ENCODE results near the gene CD4. TPM values are rescaled to one million over a fixed set of nuclear protein-coding genes. Genes with fewer than 3 reads are reported as not detected.
A peak's percentile ranks its signal among the peaks of the same experiment; 100 is the strongest.
"Not testable (repeated sequence)": the region's sequence is repeated elsewhere in the genome, so short reads cannot be mapped to it uniquely, and the experiment has no call there.

CD4 gene
- total RNA-seq, 2 experiments from 2014 or later: 155 to 161 TPM

DNA sequence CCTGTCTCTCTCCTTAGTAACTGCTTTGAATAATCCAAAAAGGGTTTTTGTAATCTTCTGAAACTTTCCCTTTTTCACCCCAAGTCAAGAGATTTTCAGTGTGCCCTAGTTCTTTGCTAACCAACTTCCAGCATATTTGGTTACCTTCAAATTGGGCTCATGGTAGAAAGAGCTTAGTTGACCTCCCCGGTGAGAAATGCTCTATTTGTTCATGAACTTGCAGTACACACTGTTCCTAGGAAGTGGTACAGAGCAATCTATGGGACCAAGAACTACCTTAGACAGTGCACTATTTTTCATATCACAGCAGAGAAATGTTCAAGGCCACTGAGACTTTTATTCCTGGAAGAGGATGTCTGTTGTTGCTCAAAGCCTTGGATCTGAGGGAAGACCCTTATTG, 64.3 kb downstream of the CD4 start:
- CTCF ChIA-PET: interaction anchor here (0.7 to 4.0 kb wide), 10 partner anchors 9 to 119 kb away, joined by 3 to 24 read pairs (median 6); partner anchors contain the start of genes PTMS, SPSB2 and TPI1
- no peaks in the 10 kb centered on the region for H3K9me3 Mint-ChIP-seq
- no peak for DNase-seq
- peak overlapping the region; percentile 93 for H3K27ac Mint-ChIP-seq
- peaks cover 29% of the 10 kb centered on the region for H3K36me3 Mint-ChIP-seq (ENCODE audit: low read depth)
- intact Hi-C loops (cut with micrococcal nuclease): loop anchor here (5.0 kb wide), 3 partner anchors 254 to 516 kb away; partner anchors contain the start of genes C1RL and VAMP1
- peaks cover 35% of the 10 kb centered on the region for H3K4me1 Mint-ChIP-seq (ENCODE audit: low read depth)
- H3K4me3 Mint-ChIP-seq: peak overlapping the region; percentile 86
- H3K27me3 Mint-ChIP-seq (ENCODE audit: low read depth): no peaks in the 10 kb centered on the region

DNA sequence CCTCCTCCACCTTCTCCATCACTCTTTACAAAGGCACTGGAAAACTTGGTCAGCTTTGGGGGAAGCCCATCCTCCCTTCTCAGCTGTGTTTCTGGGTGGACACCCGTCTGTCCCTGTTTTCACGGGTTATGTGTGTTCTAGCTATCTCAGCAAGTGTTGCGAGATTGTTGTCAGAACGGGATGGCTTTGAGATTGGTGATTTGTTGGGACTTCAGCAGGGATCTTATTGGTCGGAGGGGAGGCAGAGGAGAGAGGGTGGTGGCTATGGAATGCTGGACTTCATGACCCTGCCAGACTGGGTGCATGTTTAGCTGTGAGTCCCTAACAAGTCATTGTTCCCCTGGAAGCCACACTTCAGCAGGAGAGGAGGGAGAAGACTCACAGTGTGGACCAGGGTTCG, 64.7 kb downstream of the CD4 start:
- peak overlapping the region; percentile 93 for H3K27ac Mint-ChIP-seq
- intact Hi-C loops (cut with micrococcal nuclease): loop anchor here (5.0 kb wide), 3 partner anchors 253 to 517 kb away; partner anchors contain the start of genes C1RL and VAMP1
- H3K4me3 Mint-ChIP-seq: peak overlapping the region; percentile 86
- peaks cover 28% of the 10 kb centered on the region for H3K36me3 Mint-ChIP-seq (ENCODE audit: low read depth)
- H3K9me3 Mint-ChIP-seq: no peaks in the 10 kb centered on the region
- peaks cover 34% of the 10 kb centered on the region for H3K4me1 Mint-ChIP-seq (ENCODE audit: low read depth)
- H3K27me3 Mint-ChIP-seq (ENCODE audit: low read depth): no peaks in the 10 kb centered on the region
- CTCF ChIA-PET: interaction anchor here (0.7 to 4.0 kb wide), 7 partner anchors 9 to 84 kb away, joined by 3 to 24 read pairs (median 6); partner anchors contain the start of gene SPSB2
- DNase-seq: no peak

- Mint-ChIP-seq H3K9me3 (no peaks in the 10 kb centered on the region), H3K27me3 (ENCODE audit: low read depth) (no peaks in the 10 kb centered on the region), H3K36me3 (ENCODE audit: low read depth) (peaks cover 23% of the 10 kb centered on the region), H3K4me1 (ENCODE audit: low read depth) (peaks cover 23% of the 10 kb centered on the region), H3K4me3 (no peak overlapping the region), H3K27ac (no peak overlapping the region)
- CTCF ChIA-PET: interaction anchor here (3.1 kb wide), 1 partner anchor 17 kb away, joined by 24 read pairs; the partner anchor contains the start of gene SPSB2
- intact Hi-C loops (cut with micrococcal nuclease): no loop called here
- DNase-seq: no peak
These were observed 66.0 kb downstream of the CD4 start for GRCh38 chr12:6855322-6855721.

- Mint-ChIP-seq H3K4me1 (ENCODE audit: low read depth) (peaks cover 9% of the 10 kb centered on the region), H3K36me3 (ENCODE audit: low read depth) (peaks cover 38% of the 10 kb centered on the region), H3K27me3 (ENCODE audit: low read depth) (no peaks in the 10 kb centered on the region), H3K4me3 (no peak overlapping the region), H3K9me3 (no peaks in the 10 kb centered on the region), H3K27ac (no peak overlapping the region)
- no peak for DNase-seq
- CTCF ChIA-PET: interaction anchor here (0.6 to 1.7 kb wide), 2 partner anchors 11 to 58 kb away, joined by 7 read pairs; no protein-coding TSS in a partner anchor
- intact Hi-C loops (cut with micrococcal nuclease): no loop called here
These were observed 69.5 kb downstream of the CD4 start for GRCh38 chr12:6858799-6859198.

DNA sequence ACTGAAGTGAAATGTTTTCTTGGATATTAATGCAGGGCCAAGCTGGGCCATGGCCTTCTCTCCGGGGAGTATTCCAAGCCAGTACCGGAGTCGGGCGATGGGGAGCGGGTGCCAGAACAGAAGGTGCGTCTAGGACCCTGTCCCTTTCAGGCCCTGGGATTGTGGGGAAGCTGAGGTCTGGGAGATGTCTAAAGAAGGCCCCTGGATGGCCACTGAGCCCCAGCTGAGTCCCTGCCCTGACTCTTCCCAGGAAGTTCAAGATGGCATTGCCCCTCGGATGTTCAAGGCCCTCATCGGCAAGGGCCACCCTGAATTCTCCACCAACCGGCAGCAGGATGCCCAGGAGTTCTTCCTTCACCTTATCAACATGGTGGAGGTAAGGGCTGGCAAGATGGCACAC, 70.8 kb downstream of the CD4 start:
- intact Hi-C loops (cut with micrococcal nuclease): no loop called here
- no peaks in the 10 kb centered on the region for H3K27me3 Mint-ChIP-seq (ENCODE audit: low read depth)
- H3K36me3 Mint-ChIP-seq (ENCODE audit: low read depth): peaks cover 40% of the 10 kb centered on the region
- no peaks in the 10 kb centered on the region for H3K9me3 Mint-ChIP-seq
- CTCF ChIA-PET: interaction anchor here (1.4 to 1.7 kb wide), 2 partner anchors 10 to 13 kb away, joined by 4 to 7 read pairs; partner anchors contain the start of gene SPSB2
- no peak overlapping the region for H3K27ac Mint-ChIP-seq
- no peak overlapping the region for H3K4me3 Mint-ChIP-seq
- H3K4me1 Mint-ChIP-seq (ENCODE audit: low read depth): no peaks in the 10 kb centered on the region
- no peak for DNase-seq

- CTCF ChIA-PET: interaction anchor here (1.0 kb wide), 2 partner anchors 9 to 12 kb away, joined by 3 read pairs; partner anchors contain the start of genes SPSB2 and USP5
- no peaks in the 10 kb centered on the region for H3K4me1 Mint-ChIP-seq (ENCODE audit: low read depth)
- no peak for DNase-seq
- no peak overlapping the region for H3K27ac Mint-ChIP-seq
- H3K36me3 Mint-ChIP-seq (ENCODE audit: low read depth): peaks cover 43% of the 10 kb centered on the region
- intact Hi-C loops (cut with micrococcal nuclease): no loop called here
- no peaks in the 10 kb centered on the region for H3K27me3 Mint-ChIP-seq (ENCODE audit: low read depth)
- no peak overlapping the region for H3K4me3 Mint-ChIP-seq
- no peaks in the 10 kb centered on the region for H3K9me3 Mint-ChIP-seq
These were observed 71.6 kb downstream of the CD4 start for GRCh38 chr12:6860942-6861341.

- Mint-ChIP-seq H3K4me3 (no peak overlapping the region), H3K27ac (no peak overlapping the region), H3K27me3 (ENCODE audit: low read depth) (no peaks in the 10 kb centered on the region), H3K9me3 (no peaks in the 10 kb centered on the region), H3K4me1 (ENCODE audit: low read depth) (peaks cover 1% of the 10 kb centered on the region), H3K36me3 (ENCODE audit: low read depth) (peaks cover 42% of the 10 kb centered on the region)
- CTCF ChIA-PET: interaction anchor here (1.0 kb wide), 2 partner anchors 9 to 11 kb away, joined by 3 read pairs; partner anchors contain the start of genes SPSB2 and USP5
- DNase-seq: no peak
- intact Hi-C loops (cut with micrococcal nuclease): no loop called here
These were observed 72.1 kb downstream of the CD4 start for GRCh38 chr12:6861391-6861790.

GRCh38 chr12:6863033-6863432, 73.7 kb downstream of the CD4 start:
- Mint-ChIP-seq H3K9me3 (no peaks in the 10 kb centered on the region), H3K27me3 (ENCODE audit: low read depth) (no peaks in the 10 kb centered on the region), H3K36me3 (ENCODE audit: low read depth) (peaks cover 36% of the 10 kb centered on the region), H3K4me1 (ENCODE audit: low read depth) (peaks cover 9% of the 10 kb centered on the region), H3K27ac (no peak overlapping the region), H3K4me3 (no peak overlapping the region)
- no peak for DNase-seq
- intact Hi-C loops (cut with micrococcal nuclease): no loop called here
- CTCF ChIA-PET: interaction anchor here (1.3 kb wide), 1 partner anchor 10 kb away, joined by 6 read pairs; no protein-coding TSS in a partner anchor

DNA sequence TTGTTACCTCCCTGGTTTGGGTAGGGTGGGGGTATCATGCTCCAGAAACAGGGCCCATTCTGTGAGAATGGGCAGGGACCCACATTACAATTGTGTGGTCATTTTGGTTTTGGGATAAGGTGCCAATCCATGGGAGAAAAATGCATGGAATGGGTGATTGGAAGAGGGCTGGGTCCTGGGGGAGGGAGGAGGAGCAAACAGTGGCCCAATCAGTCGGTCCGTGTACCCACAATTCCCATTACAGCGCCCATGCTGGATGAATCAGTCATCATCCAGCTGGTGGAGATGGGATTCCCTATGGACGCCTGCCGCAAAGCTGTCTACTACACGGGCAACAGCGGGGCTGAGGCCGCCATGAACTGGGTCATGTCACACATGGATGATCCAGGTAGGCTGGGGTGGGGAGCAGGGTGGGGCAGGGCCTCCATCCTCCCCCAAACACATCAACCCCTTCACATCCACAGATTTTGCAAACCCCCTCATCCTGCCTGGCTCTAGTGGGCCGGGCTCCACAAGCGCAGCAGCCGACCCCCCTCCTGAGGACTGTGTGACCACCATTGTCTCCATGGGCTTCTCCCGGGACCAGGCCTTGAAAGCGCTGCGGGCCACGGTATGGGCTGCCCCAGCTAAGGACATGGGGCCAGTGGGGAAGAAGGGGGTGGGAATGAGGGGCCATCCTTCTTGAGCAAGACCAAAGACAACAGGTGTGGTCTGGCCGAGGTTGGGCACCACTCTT, 74.4 kb downstream of the CD4 start:
- Mint-ChIP-seq H3K27me3 (ENCODE audit: low read depth) (no peaks in the 10 kb centered on the region), H3K36me3 (ENCODE audit: low read depth) (peaks cover 43% of the 10 kb centered on the region), H3K4me1 (ENCODE audit: low read depth) (peaks cover 15% of the 10 kb centered on the region), H3K4me3 (no peak overlapping the region), H3K9me3 (no peaks in the 10 kb centered on the region), H3K27ac (no peak overlapping the region)
- DNase-seq: no peak
- intact Hi-C loops (cut with micrococcal nuclease): no loop called here
- CTCF ChIA-PET: interaction anchor here (1.3 to 3.4 kb wide), 2 partner anchors 10 to 12 kb away, joined by 6 to 18 read pairs; partner anchors contain the start of genes CDCA3 and USP5

DNA sequence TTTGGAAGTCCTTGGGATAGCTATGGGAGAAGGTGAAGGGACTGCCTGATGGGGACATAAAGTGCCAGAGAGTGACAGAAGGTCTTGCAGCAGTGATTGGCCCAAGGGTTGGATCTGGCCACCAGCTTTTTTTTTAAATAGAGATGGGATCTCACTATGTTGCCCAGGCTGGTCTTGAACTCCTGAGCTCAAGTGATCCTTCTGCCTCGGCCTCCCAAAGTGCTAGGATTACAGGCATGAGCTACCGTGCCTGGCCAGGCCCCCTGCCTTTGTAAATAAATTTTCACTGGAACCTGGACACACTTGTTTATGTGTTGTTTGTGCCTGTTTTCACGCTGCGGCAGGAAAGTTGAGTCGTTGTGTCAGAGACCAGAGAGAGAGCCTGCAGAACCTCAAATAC, 76.0 kb downstream of the CD4 start:
- H3K9me3 Mint-ChIP-seq; DNase-seq; H3K4me3 Mint-ChIP-seq; H3K27me3 Mint-ChIP-seq (ENCODE audit: low read depth); intact Hi-C loops (cut with micrococcal nuclease): not testable (repeated sequence)
- Mint-ChIP-seq H3K27ac (peak overlapping the region; percentile 10), H3K36me3 (ENCODE audit: low read depth) (peaks cover 53% of the 10 kb centered on the region), H3K4me1 (ENCODE audit: low read depth) (peaks cover 30% of the 10 kb centered on the region)
- CTCF ChIA-PET: interaction anchor here (0.7 to 3.4 kb wide), 3 partner anchors 13 to 112 kb away, joined by 3 to 18 read pairs (median 3); partner anchors contain the start of genes CDCA3, MLF2 and USP5

DNA sequence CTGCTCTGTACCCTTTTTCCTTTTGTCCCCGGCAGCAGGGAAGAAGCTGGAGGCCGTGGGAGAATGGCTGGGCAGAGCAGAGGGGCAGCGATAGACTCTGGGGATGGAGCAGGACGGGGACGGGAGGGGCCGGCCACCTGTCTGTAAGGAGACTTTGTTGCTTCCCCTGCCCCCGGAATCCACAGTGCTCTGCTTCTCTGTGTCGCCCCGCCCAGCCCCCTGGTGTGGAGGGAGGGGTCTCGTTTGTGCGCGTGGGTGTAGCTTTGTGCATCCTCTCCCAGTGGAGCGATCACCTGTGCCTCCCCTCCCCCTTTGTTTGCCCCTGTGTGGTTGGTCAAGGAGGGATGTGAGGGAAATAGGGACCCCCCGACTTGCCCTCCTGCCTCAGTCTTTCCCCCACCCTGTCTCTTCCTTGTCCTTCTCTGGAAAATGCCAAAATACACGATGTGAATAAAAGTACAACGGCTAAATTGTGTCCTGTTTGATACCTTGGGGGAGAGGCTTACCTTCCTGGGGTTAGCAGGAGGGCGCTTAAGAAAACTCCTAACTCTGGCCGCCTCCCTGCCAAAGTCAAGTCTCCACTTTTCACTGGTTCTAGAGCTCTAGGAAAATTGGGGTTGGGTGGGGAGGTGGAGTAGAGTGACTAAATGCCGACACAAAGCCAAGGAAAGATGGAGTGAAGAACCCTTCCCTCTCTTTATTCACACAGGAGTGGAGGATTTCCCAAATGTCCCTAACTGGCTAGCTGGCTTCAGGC, 77.0 kb downstream of the CD4 start:
- Mint-ChIP-seq H3K4me1 (ENCODE audit: low read depth) (peaks cover 41% of the 10 kb centered on the region), H3K4me3 (peak overlapping the region; percentile 98), H3K27ac (no peak overlapping the region), H3K27me3 (ENCODE audit: low read depth) (no peaks in the 10 kb centered on the region), H3K36me3 (ENCODE audit: low read depth) (peaks cover 47% of the 10 kb centered on the region), H3K9me3 (no peaks in the 10 kb centered on the region)
- CTCF ChIA-PET: interaction anchor here (0.9 to 3.4 kb wide), 2 partner anchors 14 to 74 kb away, joined by 3 to 18 read pairs; partner anchors contain the start of genes CDCA3 and USP5
- intact Hi-C loops (cut with micrococcal nuclease): no loop called here
- no peak for DNase-seq

GRCh38 chr12:6866920-6867412, 77.6 kb downstream of the CD4 start:
- Mint-ChIP-seq H3K4me3 (peak overlapping the region; percentile 98), H3K36me3 (ENCODE audit: low read depth) (peaks cover 50% of the 10 kb centered on the region), H3K27me3 (ENCODE audit: low read depth) (no peaks in the 10 kb centered on the region), H3K27ac (peak overlapping the region; percentile 94), H3K4me1 (ENCODE audit: low read depth) (peaks cover 47% of the 10 kb centered on the region), H3K9me3 (no peaks in the 10 kb centered on the region)
- CTCF ChIA-PET: interaction anchor here (0.9 to 3.4 kb wide), 3 partner anchors 15 to 75 kb away, joined by 3 to 18 read pairs (median 6); partner anchors contain the start of genes CDCA3 and USP5
- intact Hi-C loops (cut with micrococcal nuclease): loop anchor here (1.0 kb wide), 1 partner anchor 114 kb away; the partner anchor contains the start of gene MLF2
- no peak for DNase-seq

Measured in activated naive CD4-positive, alpha-beta T cell treated with anti-CD3 and anti-CD28 coated beads for 36 hours (primary cell).